Measurements from ENCODE around the gene POLR2F. TPM values are rescaled to one million over a fixed set of nuclear protein-coding genes. Genes with fewer than 3 reads are reported as not detected.

Gene POLR2F
- total RNA-seq, 2 donors from 2014 or later: 53.2 to 62.1 TPM

GRCh38 chr22:38016182-38017151 lies 63.0 kb downstream of the POLR2F start:
- H3K9me3 ChIP-seq: no peaks in the 10 kb centered on the region
- no peak for TF ChIP-seq CTCF (IDR thresholded peaks at IDR 0.05)
- H3K36me3 ChIP-seq: no peaks in the 10 kb centered on the region
- peak overlapping the region in 1 of 2 donors; percentile 1 for H3K4me3 ChIP-seq
- DNase-seq (ENCODE audit: low spot score): no peak
- peaks cover 0 to 20% of the 10 kb centered on the region in 2 donors for H3K4me1 ChIP-seq
- no peaks in the 10 kb centered on the region for H3K27me3 ChIP-seq
- peak overlapping the region; percentile 40 to 68 for H3K27ac ChIP-seq

- Histone ChIP-seq H3K9me3 (no peaks in the 10 kb centered on the region), H3K4me1 (peaks cover 0 to 20% of the 10 kb centered on the region in 2 donors), H3K4me3 (peak overlapping the region in 1 of 2 donors; percentile 1), H3K27ac (peak overlapping the region; percentile 40 to 68), H3K36me3 (no peaks in the 10 kb centered on the region), H3K27me3 (no peaks in the 10 kb centered on the region)
- peak; percentile 88 for DNase-seq (ENCODE audit: low spot score)
- TF ChIP-seq CTCF (IDR thresholded peaks at IDR 0.05): no peak
Measured at GRCh38 chr22:38017272-38017920, 63.9 kb downstream of the POLR2F start.

GRCh38 chr22:38017939-38018885 lies 64.7 kb downstream of the POLR2F start:
- Histone ChIP-seq H3K9me3 (no peaks in the 10 kb centered on the region), H3K27ac (peak overlapping the region; percentile 35 to 68)
- DNase-seq (ENCODE audit: low spot score): no peak

More at GRCh38 chr22:38017939-38018885, 64.7 kb downstream of the POLR2F start:
- no peak for TF ChIP-seq CTCF (IDR thresholded peaks at IDR 0.05)
- no peaks in the 10 kb centered on the region for H3K27me3 ChIP-seq
- no peak overlapping the region for H3K4me3 ChIP-seq
- H3K4me1 ChIP-seq: peaks cover 0 to 20% of the 10 kb centered on the region in 2 donors
- no peaks in the 10 kb centered on the region for H3K36me3 ChIP-seq

Small RNA genes within 50 kb of the gene (microRNA-seq; reads per million reads assigned to microRNA genes)
- 0 reads per million in 2 donors for gene MIR4534 (ENCODE audit: borderline number of aligned reads in 2 of 2, borderline replicate concordance in 1 of 2)
- gene MIR6820 (ENCODE audit: borderline number of aligned reads in 2 of 2, borderline replicate concordance in 1 of 2): 0.71 reads per million in 2 donors

Other genes starting within 250 kb of the POLR2F start
- 10 to 100 TPM; 15.7 to 34.2 TPM for gene GCAT, start 145.8 kb upstream of the POLR2F start, total RNA-seq
- not detected for gene GALR3, start 130.3 kb upstream of the POLR2F start, total RNA-seq
- gene ANKRD54, start 109.4 kb upstream of the POLR2F start, total RNA-seq: 10 to 100 TPM; 17.8 to 18.5 TPM
- gene EIF3L, start 104.3 kb upstream of the POLR2F start, total RNA-seq: 100 to 1,000 TPM; 193 to 284 TPM
- 10 to 100 TPM; 16.9 TPM for gene MICALL1, start 47.4 kb upstream of the POLR2F start, total RNA-seq
- gene C22orf23, start 98 bp upstream of the POLR2F start, total RNA-seq: under 1 TPM in 1 of 2 donors, not detected in 1; 0.39 TPM
- 1 to 10 TPM; 1.5 to 7.0 TPM for gene SOX10, start 30.9 kb downstream of the POLR2F start, total RNA-seq
- gene PICK1, start 103.7 kb downstream of the POLR2F start, total RNA-seq: 10 to 100 TPM; 33.1 to 36.0 TPM
- under 1 TPM in 1 of 2 donors, not detected in 1; 0.28 TPM for gene SLC16A8, start 130.5 kb downstream of the POLR2F start, total RNA-seq
- gene BAIAP2L2, start 157.0 kb downstream of the POLR2F start, total RNA-seq: under 1 TPM in 1 of 2 donors, not detected in 1; 0.63 TPM
- 10 to 100 TPM in 1 of 2 donors, 1 to 10 TPM in 1; 9.0 to 15.6 TPM for gene PLA2G6, start 228.1 kb downstream of the POLR2F start, total RNA-seq
- gene MAFF, start 248.3 kb downstream of the POLR2F start, total RNA-seq: 10 to 100 TPM; 24.8 to 43.5 TPM